Right cardiac atrium (tissue), 5 donors: Measurements from ENCODE around the gene FRYL. TPM values are rescaled to one million over a fixed set of nuclear protein-coding genes. Genes with fewer than 3 reads are reported as not detected.
"Not testable (repeated sequence)": the region's sequence is repeated elsewhere in the genome, so short reads cannot be mapped to it uniquely, and the experiment has no call there.

Experiments
- ATAC-seq, 2 donors: fragments of 200-7000 bp; cut with Tn5 transposase; one replicate each; pipeline versions ENCODE4 v1.8.0 to v1.9.1; 2020; ENCODE audit warnings: moderate library complexity in 2 of 2, mild to moderate bottlenecking in 1 of 2
- DNase-seq, 3 donors: peaks; one replicate each; pipeline ENCODE4 v3.0.0-alpha.2; 2020
- H3K27ac ChIP-seq: one replicate; pipeline ENCODE4 v1.5.1; 2013; ENCODE audit warnings: mild to moderate bottlenecking, low read length, control low read depth, moderate library complexity
- H3K27me3 ChIP-seq: one replicate; pipeline ENCODE4 v1.6.1; 2013; ENCODE audit not compliant: control insufficient read depth, insufficient read depth
- H3K4me1 ChIP-seq: one replicate; pipeline ENCODE4 v1.6.1; 2013; ENCODE audit warnings: low read length; ENCODE audit not compliant: control insufficient read depth, insufficient read depth
- H3K4me3 ChIP-seq: one replicate; pipeline ENCODE4 v1.5.1; 2013; ENCODE audit warnings: low read length, control low read depth
- H3K9me3 ChIP-seq: one replicate; pipeline ENCODE4 v1.6.1; 2013; ENCODE audit warnings: low read length; ENCODE audit not compliant: control insufficient read depth
- WGBS: extraction: QIAGEN DNeasy Blood & Tissue Kit; methylation state at CpG from one replicate; pipeline ENCODE4 v1.1.7; 2013; 5-methylcytosine and 5-hydroxymethylcytosine counted together
- intact Hi-C, 4 donors: fragments of 100-400 bp; cut with DNase I; formaldehyde crosslinking; loops; one replicate each; pipeline versions ENCODE4 v1.11.0 to v1.14.0; 2022 to 2023
- long read RNA-seq, 4 donors: library from polyadenylated mRNA; unstranded; transcript quantifications; one replicate each; pipeline ENCODE4 v2.0.0, GENCODE V29; 2020 to 2021
- polyA plus RNA-seq: library from polyadenylated mRNA; stranded (reverse); fragments of 200-250 nt; gene quantifications from one replicate; pipeline ENCODE4 v1.2.3, GENCODE V29; 2013
- total RNA-seq, 4 donors: library from RNA; stranded (reverse); fragmentation: NEBNext Ultra II Directional; extraction: Animal tissue kit (Norgen Biotek cat#: 25700); gene quantifications; one replicate each; pipeline ENCODE4 v1.2.1, GENCODE V29; 2021
- donor health status: healthy with polysubstance abuse.
- donor health status: DM: no; HTN: yes; CAD: no.
- donor health status: DM: no; HTN: no; CAD: no.
- donor health status: DM: no; HTN: yes; CAD: no; lungs with severe emphysema.
- donor health status: DM: yes; HTN: yes; CAD: no.

Gene FRYL
- total RNA-seq (10 to 100 TPM; 40.3 to 50.7 (median 43.9) TPM), polyA plus RNA-seq (13.5 TPM)
- long read RNA-seq, donor 1, partial matches to known transcripts = 5 of 12 reads
- long read RNA-seq, donor 1, other reads (novel, unspliced or antisense) = 6 of 12 reads
- long read RNA-seq, donor 2, partial matches to known transcripts = 3 of 4 reads
- long read RNA-seq, donor 2, other reads (novel, unspliced or antisense) = 1 of 4 reads
- long read RNA-seq, donor 3, partial matches to known transcripts = 18 of 28 reads
- long read RNA-seq, donor 3, other reads (novel, unspliced or antisense) = 10 of 28 reads
- long read RNA-seq, donor 4, partial matches to known transcripts = 1 of 2 reads
- long read RNA-seq, donor 4, other reads (novel, unspliced or antisense) = 1 of 2 reads

DNA sequence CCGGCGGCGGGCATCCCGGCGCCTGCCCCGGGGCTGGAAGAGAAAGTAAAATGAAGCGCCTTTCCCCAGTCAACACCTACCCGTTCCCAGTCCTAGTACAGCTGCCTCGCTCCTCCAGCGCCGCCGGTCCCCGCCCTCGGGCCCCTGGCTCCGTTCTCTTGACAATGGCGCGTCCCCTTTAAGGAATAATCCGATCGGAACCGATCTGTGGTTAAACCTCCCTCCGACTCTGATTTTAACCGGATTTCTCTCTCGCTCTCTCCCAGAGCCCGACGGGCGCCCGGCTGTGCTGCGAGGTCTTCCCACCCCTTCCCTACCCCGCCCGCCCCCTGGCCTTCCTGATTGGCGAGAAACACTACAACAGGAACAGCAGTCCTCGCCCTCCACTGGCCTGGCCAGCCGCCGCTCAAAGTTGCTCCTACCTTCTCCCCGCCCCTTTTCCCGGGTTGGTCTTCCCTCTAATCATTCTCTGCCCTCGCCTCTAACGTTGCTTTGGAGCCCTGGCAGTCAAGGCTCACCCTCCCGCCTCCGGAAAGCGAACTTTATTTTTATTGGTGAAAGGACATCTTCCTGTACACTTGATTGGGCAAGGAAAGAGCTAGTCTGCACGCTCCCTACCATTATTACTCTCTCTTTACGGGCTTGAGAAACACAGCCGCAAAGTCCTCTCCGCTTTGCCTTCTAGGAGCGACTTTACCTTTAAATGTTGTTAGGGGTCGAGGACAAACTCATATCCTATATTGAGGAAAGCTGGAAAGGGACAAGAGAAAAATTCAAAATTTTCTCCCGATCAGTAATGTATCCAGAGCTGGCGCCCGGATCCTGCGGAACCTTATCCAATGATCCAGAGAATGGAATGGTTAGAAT is at the start of gene FRYL:
Gene FRYL, minus strand, starts transcription at position 282 of the 867 bp plus-strand sequence. CDS start 145,869 bp downstream, outside the sequence.
- H3K9me3 ChIP-seq = no peaks in the 10 kb centered on the region
- under 1% methylated on average over 51 of the region's 51 CpGs for WGBS
- peak; percentile 98 for ATAC-seq

DNA sequence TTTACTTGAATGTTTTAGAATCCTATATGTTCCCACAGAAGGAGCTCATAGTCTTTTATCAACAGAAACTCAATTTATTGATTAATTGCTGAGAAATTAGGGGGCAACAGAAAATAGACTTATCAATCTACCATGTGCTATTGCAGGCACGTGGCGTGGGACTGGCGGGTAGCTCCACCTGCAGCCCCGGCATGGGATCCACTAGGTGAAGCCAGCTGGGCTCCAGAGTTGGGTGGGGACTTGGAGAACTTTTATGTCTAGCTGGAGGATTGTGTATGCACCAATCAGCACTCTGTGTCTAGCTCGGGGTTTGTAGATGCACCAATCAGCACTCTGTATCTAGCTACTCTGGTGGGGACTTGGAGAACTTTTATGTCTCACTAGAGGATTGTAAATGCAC is 47.5 kb upstream of the FRYL start:
- Histone ChIP-seq H3K9me3 (no peaks in the 10 kb centered on the region), H3K4me1 (no peaks in the 10 kb centered on the region), H3K27ac (no peak overlapping the region), H3K27me3 (no peaks in the 10 kb centered on the region), H3K4me3 (no peak overlapping the region)
- no peak for DNase-seq
- intact Hi-C loops = no loop called here
- WGBS = 92% methylated on average over 5 of the region's 5 CpGs
- no peak for ATAC-seq

More for the DNA sequence above, at the start of gene FRYL:
- DNase-seq = peak; percentile 99 to 100 (median 99)
- Histone ChIP-seq H3K4me1 (no peaks in the 10 kb centered on the region), H3K4me3 (peak within 1 kb of the TSS; percentile 96), H3K27ac (peak within 1 kb of the TSS; percentile 94), H3K27me3 (no peaks in the 10 kb centered on the region)
- intact Hi-C loops = loop anchor here in 2 of 4 donors (5.0 to 10.0 kb wide), 4 partner anchors 52 to 195 kb away; partner anchors contain the start of gene OCIAD1 (in 1 of the 2)

GRCh38 chr4:48821431-48821830 is 41.4 kb upstream of the FRYL start:
- H3K4me3 ChIP-seq, H3K4me1 ChIP-seq, DNase-seq, intact Hi-C loops, H3K27ac ChIP-seq, ATAC-seq, H3K9me3 ChIP-seq, H3K27me3 ChIP-seq: not testable (repeated sequence)
- WGBS = 55% methylated on average over 2 of the region's 2 CpGs

- DNase-seq (no peak), ATAC-seq (no peak)
- H3K4me1 ChIP-seq = no peaks in the 10 kb centered on the region
- no peaks in the 10 kb centered on the region for H3K9me3 ChIP-seq
- H3K27me3 ChIP-seq = no peaks in the 10 kb centered on the region
- WGBS = 86% methylated on average over 6 of the region's 6 CpGs
- no peak overlapping the region for H3K4me3 ChIP-seq
- no peak overlapping the region for H3K27ac ChIP-seq
- intact Hi-C loops = no loop called here
Measured at GRCh38 chr4:48816971-48817370, 36.9 kb upstream of the FRYL start.

GRCh38 chr4:48816297-48816696 is 36.2 kb upstream of the FRYL start:
- H3K4me1 ChIP-seq, ATAC-seq, H3K27ac ChIP-seq, DNase-seq, H3K27me3 ChIP-seq, H3K9me3 ChIP-seq, H3K4me3 ChIP-seq, intact Hi-C loops: not testable (repeated sequence)
- 90% methylated on average over 7 of the region's 7 CpGs for WGBS

GRCh38 chr4:48815483-48815882 is 35.4 kb upstream of the FRYL start:
- no peak overlapping the region for H3K4me3 ChIP-seq
- DNase-seq (no peak), ATAC-seq (no peak)
- no peaks in the 10 kb centered on the region for H3K4me1 ChIP-seq
- no peaks in the 10 kb centered on the region for H3K27me3 ChIP-seq
- no peaks in the 10 kb centered on the region for H3K9me3 ChIP-seq
- 42% methylated on average over 2 of the region's 2 CpGs for WGBS
- intact Hi-C loops = no loop called here
- H3K27ac ChIP-seq = no peak overlapping the region

DNA sequence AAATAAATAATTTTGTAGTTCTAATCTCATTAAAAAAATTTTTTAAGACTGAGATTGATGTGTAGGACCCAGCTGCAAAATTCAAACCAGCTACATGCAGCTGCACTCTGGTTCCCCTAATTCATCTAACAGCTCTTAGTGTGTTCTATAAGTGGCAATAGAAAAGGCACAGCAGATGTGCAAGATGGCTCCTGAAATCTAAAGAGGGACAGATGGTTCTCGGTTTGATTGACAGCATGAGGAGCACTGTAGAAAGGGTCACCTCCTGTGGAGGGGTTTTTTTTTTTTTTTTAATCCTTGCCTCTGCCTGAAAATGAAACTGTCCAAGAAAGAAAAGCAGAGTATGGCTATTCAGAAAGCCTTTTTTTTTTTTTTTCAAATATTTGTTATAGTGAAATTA is 33.9 kb upstream of the FRYL start:
- no peak for ATAC-seq
- no peak overlapping the region for H3K27ac ChIP-seq
- H3K9me3 ChIP-seq = no peaks in the 10 kb centered on the region
- no peaks in the 10 kb centered on the region for H3K4me1 ChIP-seq
- no peak for DNase-seq
- intact Hi-C loops = no loop called here
- H3K4me3 ChIP-seq = no peak overlapping the region
- no peaks in the 10 kb centered on the region for H3K27me3 ChIP-seq
- 70% methylated on average over 1 of the region's 1 CpG for WGBS

GRCh38 chr4:48812866-48813265 is 32.8 kb upstream of the FRYL start:
- Histone ChIP-seq H3K27me3 (no peaks in the 10 kb centered on the region), H3K27ac (no peak overlapping the region), H3K4me3 (no peak overlapping the region), H3K4me1 (no peaks in the 10 kb centered on the region), H3K9me3 (no peaks in the 10 kb centered on the region)
- ATAC-seq = no peak
- no peak for DNase-seq
- WGBS = 77% methylated on average over 6 of the region's 6 CpGs
- intact Hi-C loops = no loop called here

- Histone ChIP-seq H3K27ac (no peak overlapping the region), H3K4me1 (peaks cover 5% of the 10 kb centered on the region), H3K9me3 (no peaks in the 10 kb centered on the region), H3K4me3 (no peak overlapping the region), H3K27me3 (no peaks in the 10 kb centered on the region)
- ATAC-seq = peak; percentile 61 to 67
- DNase-seq = no peak
- intact Hi-C loops = no loop called here
- WGBS = 57% methylated on average over 8 of the region's 8 CpGs
Measured at GRCh38 chr4:48804584-48805301, 24.7 kb upstream of the FRYL start.

- no peak overlapping the region for H3K27ac ChIP-seq
- H3K9me3 ChIP-seq = no peaks in the 10 kb centered on the region
- no peaks in the 10 kb centered on the region for H3K27me3 ChIP-seq
- WGBS = 61% methylated on average over 3 of the region's 3 CpGs
- no peak overlapping the region for H3K4me3 ChIP-seq
- H3K4me1 ChIP-seq = peaks cover 5% of the 10 kb centered on the region
- DNase-seq (no peak), ATAC-seq (peak in 1 of 2 donors; percentile 17)
- intact Hi-C loops = no loop called here
Measured at GRCh38 chr4:48801016-48801715, 21.1 kb upstream of the FRYL start.
